Liver (tissue), 9 donors: ENCODE data around the gene RFT1. TPM values are rescaled to one million over a fixed set of nuclear protein-coding genes. Genes with fewer than 3 reads are reported as not detected.

ENCODE experiments used
- DNase-seq: peaks from one replicate; pipeline ENCODE4 v3.0.0-alpha.2; 2017; ENCODE audit warnings: low spot score
- H3K27ac ChIP-seq, 2 donors: one replicate each; pipeline ENCODE4 v1.7.0; 2013; ENCODE audit warnings: inconsistent platforms in 2 of 2, low read length in 2 of 2, control low read depth in 1 of 2, low read depth in 1 of 2, mild to moderate bottlenecking in 1 of 2
- H3K27me3 ChIP-seq, 4 donors: one replicate each; pipeline versions ENCODE4 v1.6.1 to v1.7.0; 2013; ENCODE audit warnings: low read length in 3 of 4, inconsistent platforms in 1 of 4, mild to moderate bottlenecking in 1 of 4, moderate library complexity in 1 of 4; ENCODE audit not compliant: control insufficient read depth in 4 of 4, insufficient read depth in 4 of 4
- H3K36me3 ChIP-seq, 4 donors: one replicate each; pipeline versions ENCODE4 v1.6.1 to v1.7.0; 2013; ENCODE audit warnings: low read length in 3 of 4, mild to moderate bottlenecking in 3 of 4, low read depth in 1 of 4, moderate library complexity in 1 of 4; ENCODE audit not compliant: control insufficient read depth in 4 of 4, insufficient read depth in 3 of 4
- H3K4me1 ChIP-seq, 4 donors: one replicate each; pipeline versions ENCODE4 v1.6.1 to v1.7.0; 2013; ENCODE audit warnings: low read length in 3 of 4, mild to moderate bottlenecking in 3 of 4, moderate library complexity in 1 of 4; ENCODE audit not compliant: control insufficient read depth in 4 of 4, insufficient read depth in 4 of 4
- H3K4me3 ChIP-seq, 3 donors: one replicate each; pipeline versions ENCODE4 v1.6.1 to v1.7.0; 2013; ENCODE audit warnings: low read length in 3 of 3, control low read depth in 1 of 3, low read depth in 1 of 3, mild to moderate bottlenecking in 1 of 3
- H3K9ac ChIP-seq, 2 donors: one replicate each; pipeline ENCODE4 v1.7.0; 2013; ENCODE audit warnings: low read length in 2 of 2, mild to moderate bottlenecking in 2 of 2, moderate library complexity in 2 of 2, control low read depth in 1 of 2, low read depth in 1 of 2
- H3K9me3 ChIP-seq, 4 donors: one replicate each; pipeline versions ENCODE4 v1.6.1 to v1.7.0; 2013; ENCODE audit warnings: low read length in 3 of 4; ENCODE audit not compliant: control insufficient read depth in 4 of 4
- ATF3 ChIP-seq: IDR thresholded peaks from 2 replicates; pipeline ENCODE4 v1.6.1; 2016; ENCODE audit warnings: antibody characterized with exemption
- CTCF ChIP-seq: fragments of 150-350 bp; IDR thresholded peaks from 2 replicates; pipeline ENCODE4 v1.5.1; 2017; ENCODE audit warnings: improper control_type of control experiment, low read depth, low read length; ENCODE audit not compliant: missing input control
- EGR1 ChIP-seq, 2 donors: IDR thresholded peaks; 2 replicates each; pipeline ENCODE4 v1.6.1; 2016 to 2018; ENCODE audit warnings: antibody characterized with exemption in 2 of 2, low read depth in 2 of 2
- FOXA1 ChIP-seq: IDR thresholded peaks from 2 replicates; pipeline ENCODE4 v1.6.1; 2016; ENCODE audit warnings: antibody characterized with exemption
- FOXA2 ChIP-seq: IDR thresholded peaks from 2 replicates; pipeline ENCODE4 v1.6.1; 2016; ENCODE audit warnings: antibody characterized with exemption
- GABPA ChIP-seq, 2 donors: IDR thresholded peaks in 1 of 2; conservative IDR thresholded peaks in 1 of 2; 2 replicates each; pipeline ENCODE4 v1.6.1; 2016; ENCODE audit warnings: antibody characterized with exemption in 2 of 2, mild to moderate bottlenecking in 1 of 2, moderate library complexity in 1 of 2
- HNF4A ChIP-seq, 2 donors: conservative IDR thresholded peaks; 2 replicates each; pipeline ENCODE4 v1.6.1; 2016; ENCODE audit warnings: antibody characterized with exemption in 2 of 2, mild to moderate bottlenecking in 2 of 2
- HNF4G ChIP-seq: IDR thresholded peaks from 2 replicates; pipeline ENCODE4 v1.6.1; 2016; ENCODE audit warnings: antibody characterized with exemption
- JUND ChIP-seq, 2 donors: IDR thresholded peaks; 2 replicates each; pipeline ENCODE4 v1.6.1; 2016; ENCODE audit warnings: antibody characterized with exemption in 2 of 2
- MAX ChIP-seq: IDR thresholded peaks from 2 replicates; pipeline ENCODE4 v1.6.1; 2016; ENCODE audit warnings: antibody characterized with exemption
- NR2F2 ChIP-seq: IDR thresholded peaks from 2 replicates; pipeline ENCODE4 v1.6.1; 2016; ENCODE audit warnings: antibody characterized with exemption
- RAD21 ChIP-seq, 2 donors: IDR thresholded peaks; 2 replicates each; pipeline ENCODE4 v1.6.1; 2016; ENCODE audit warnings: antibody characterized with exemption in 2 of 2, mild to moderate bottlenecking in 2 of 2
- RXRA ChIP-seq, 2 donors: IDR thresholded peaks; 2 replicates each; pipeline ENCODE4 v1.6.1; 2017 to 2018; ENCODE audit warnings: antibody characterized with exemption in 2 of 2, mild to moderate bottlenecking in 1 of 2
- SP1 ChIP-seq: IDR thresholded peaks from 2 replicates; pipeline ENCODE4 v1.6.1; 2018; ENCODE audit warnings: antibody characterized with exemption, mild to moderate bottlenecking
- TAF1 ChIP-seq: conservative IDR thresholded peaks from 2 replicates; pipeline ENCODE4 v1.6.1; 2016; ENCODE audit warnings: antibody characterized with exemption, mild to moderate bottlenecking
- YY1 ChIP-seq: IDR thresholded peaks from 2 replicates; pipeline ENCODE4 v1.6.1; 2016; ENCODE audit warnings: antibody characterized with exemption, mild to moderate bottlenecking
- ZBTB33 ChIP-seq: IDR thresholded peaks from 2 replicates; pipeline ENCODE4 v1.6.1; 2016; ENCODE audit warnings: antibody characterized with exemption
- WGBS: extraction: QIAGEN DNeasy Blood & Tissue Kit; methylation state at CpG from one replicate; pipeline ENCODE4 v1.1.7; 2013; 5-methylcytosine and 5-hydroxymethylcytosine counted together
- polyA plus RNA-seq, 2 donors: library from polyadenylated mRNA; stranded (reverse) in 1 of 2; unstranded in 1 of 2; fragments of 200-250 nt in 1 of 2; fragments of >200 nt in 1 of 2; fragmentation: Nextera tagmentation in 1 of 2; extraction: Ambion mirVana in 1 of 2; gene quantifications; one replicate each; pipeline versions ENCODE4 v1.2.1 to v1.2.3, GENCODE V29; 2013 to 2015
- total RNA-seq, 2 donors: library from RNA; depleted of rRNA; stranded (reverse); fragments of >200 nt; gene quantifications; one replicate each; pipeline ENCODE4 v1.2.3, GENCODE V29; 2014
- donor health status: healthy.
- donor health status: healthy.
- donor health status: healthy.
- donor health status: healthy.
- donor health status: healthy.

RFT1 gene
- total and polyA plus RNA-seq, 4 donors = 8.0 to 12.6 (median 11.8) TPM

GRCh38 chr3:53161450-53161819 lies 31.2 kb upstream of the RFT1 start:
- Histone ChIP-seq H3K36me3 (no peaks in the 10 kb centered on the region), H3K27ac (peak overlapping the region; percentile 25 to 70), H3K27me3 (no peaks in the 10 kb centered on the region), H3K4me3 (peak overlapping the region; percentile 48 to 84 (median 56)), H3K9ac (peak overlapping the region in 1 of 2 donors; percentile 51), H3K9me3 (no peaks in the 10 kb centered on the region), H3K4me1 (peaks cover 13 to 33% (median 24%) of the 10 kb centered on the region in 4 donors)
- WGBS = 1% methylated on average over 41 of the region's 41 CpGs
- peak; percentile 41 for DNase-seq
- no peak for TF ChIP-seq HNF4A (conservative IDR thresholded peaks at IDR 0.05)
- TF ChIP-seq EGR1 (IDR thresholded peaks at IDR 0.05; ENCODE audit: low read depth in 2 of 2) = no peak
- TF ChIP-seq CTCF = no peak
- no peak for TF ChIP-seq HNF4G
- TF ChIP-seq RAD21 (IDR thresholded peaks at IDR 0.05) = no peak
- TF ChIP-seq ATF3 = no peak
- no peak for TF ChIP-seq TAF1
- no peak for TF ChIP-seq NR2F2
- no peak for TF ChIP-seq FOXA2
- no peak for TF ChIP-seq MAX
- no peak for TF ChIP-seq ZBTB33
- TF ChIP-seq YY1 = no peak
- no peak for TF ChIP-seq GABPA (IDR thresholded peaks at IDR 0.05 in 1 of 2, conservative IDR thresholded peaks at IDR 0.05 in 1 of 2)
- TF ChIP-seq RXRA (IDR thresholded peaks at IDR 0.05) = no peak

- Histone ChIP-seq H3K27me3 (no peaks in the 10 kb centered on the region), H3K27ac (peak within 1 kb of the TSS; percentile 65 to 70), H3K4me3 (peak within 1 kb of the TSS; percentile 56 to 84 (median 60)), H3K9me3 (no peaks in the 10 kb centered on the region), H3K36me3 (no peaks in the 10 kb centered on the region), H3K4me1 (peaks cover 13 to 34% (median 28%) of the 10 kb centered on the region in 4 donors), H3K9ac (peak within 1 kb of the TSS in 1 of 2 donors; percentile 51)
- under 1% methylated on average over 88 of the region's 88 CpGs for WGBS
- peak; percentile 88 for DNase-seq
- TF ChIP-seq ATF3 (no peak), GABPA (IDR thresholded peaks at IDR 0.05 in 1 of 2, conservative IDR thresholded peaks at IDR 0.05 in 1 of 2) (no peak), FOXA2 (no peak), RXRA (IDR thresholded peaks at IDR 0.05) (peak; percentile 11 to 22), TAF1 (no peak), EGR1 (IDR thresholded peaks at IDR 0.05; ENCODE audit: low read depth in 2 of 2) (peak; percentile 60 to 81), ZBTB33 (no peak), HNF4A (conservative IDR thresholded peaks at IDR 0.05) (peak; percentile 65), JUND (IDR thresholded peaks at IDR 0.05) (no peak), SP1 (peak; percentile 60), YY1 (peak; percentile 35), RAD21 (IDR thresholded peaks at IDR 0.05) (peak in 1 of 2 donors; percentile 55), HNF4G (no peak), FOXA1 (no peak), MAX (no peak), CTCF (peak; percentile 53)
Measured at GRCh38 chr3:53160660-53161449, 30.6 kb upstream of the RFT1 start, which contains the start of gene PRKCD. Gene PRKCD, plus strand, starts transcription at chr3:53161209. Its CDS starts 17,214 bp downstream, at chr3:53178423.
